Measurements from ENCODE around the gene CLIC4. TPM values are rescaled to one million over a fixed set of nuclear protein-coding genes. Genes with fewer than 3 reads are reported as not detected.

The CLIC4 gene
- total and polyA plus RNA-seq, 9 of the 15 experiments (the other 6 are each of a cell fraction or from before 2014, with no cell fraction given): 16.0 to 67.5 (median 38.4) TPM

- TF ChIP-seq, protein P1, sequence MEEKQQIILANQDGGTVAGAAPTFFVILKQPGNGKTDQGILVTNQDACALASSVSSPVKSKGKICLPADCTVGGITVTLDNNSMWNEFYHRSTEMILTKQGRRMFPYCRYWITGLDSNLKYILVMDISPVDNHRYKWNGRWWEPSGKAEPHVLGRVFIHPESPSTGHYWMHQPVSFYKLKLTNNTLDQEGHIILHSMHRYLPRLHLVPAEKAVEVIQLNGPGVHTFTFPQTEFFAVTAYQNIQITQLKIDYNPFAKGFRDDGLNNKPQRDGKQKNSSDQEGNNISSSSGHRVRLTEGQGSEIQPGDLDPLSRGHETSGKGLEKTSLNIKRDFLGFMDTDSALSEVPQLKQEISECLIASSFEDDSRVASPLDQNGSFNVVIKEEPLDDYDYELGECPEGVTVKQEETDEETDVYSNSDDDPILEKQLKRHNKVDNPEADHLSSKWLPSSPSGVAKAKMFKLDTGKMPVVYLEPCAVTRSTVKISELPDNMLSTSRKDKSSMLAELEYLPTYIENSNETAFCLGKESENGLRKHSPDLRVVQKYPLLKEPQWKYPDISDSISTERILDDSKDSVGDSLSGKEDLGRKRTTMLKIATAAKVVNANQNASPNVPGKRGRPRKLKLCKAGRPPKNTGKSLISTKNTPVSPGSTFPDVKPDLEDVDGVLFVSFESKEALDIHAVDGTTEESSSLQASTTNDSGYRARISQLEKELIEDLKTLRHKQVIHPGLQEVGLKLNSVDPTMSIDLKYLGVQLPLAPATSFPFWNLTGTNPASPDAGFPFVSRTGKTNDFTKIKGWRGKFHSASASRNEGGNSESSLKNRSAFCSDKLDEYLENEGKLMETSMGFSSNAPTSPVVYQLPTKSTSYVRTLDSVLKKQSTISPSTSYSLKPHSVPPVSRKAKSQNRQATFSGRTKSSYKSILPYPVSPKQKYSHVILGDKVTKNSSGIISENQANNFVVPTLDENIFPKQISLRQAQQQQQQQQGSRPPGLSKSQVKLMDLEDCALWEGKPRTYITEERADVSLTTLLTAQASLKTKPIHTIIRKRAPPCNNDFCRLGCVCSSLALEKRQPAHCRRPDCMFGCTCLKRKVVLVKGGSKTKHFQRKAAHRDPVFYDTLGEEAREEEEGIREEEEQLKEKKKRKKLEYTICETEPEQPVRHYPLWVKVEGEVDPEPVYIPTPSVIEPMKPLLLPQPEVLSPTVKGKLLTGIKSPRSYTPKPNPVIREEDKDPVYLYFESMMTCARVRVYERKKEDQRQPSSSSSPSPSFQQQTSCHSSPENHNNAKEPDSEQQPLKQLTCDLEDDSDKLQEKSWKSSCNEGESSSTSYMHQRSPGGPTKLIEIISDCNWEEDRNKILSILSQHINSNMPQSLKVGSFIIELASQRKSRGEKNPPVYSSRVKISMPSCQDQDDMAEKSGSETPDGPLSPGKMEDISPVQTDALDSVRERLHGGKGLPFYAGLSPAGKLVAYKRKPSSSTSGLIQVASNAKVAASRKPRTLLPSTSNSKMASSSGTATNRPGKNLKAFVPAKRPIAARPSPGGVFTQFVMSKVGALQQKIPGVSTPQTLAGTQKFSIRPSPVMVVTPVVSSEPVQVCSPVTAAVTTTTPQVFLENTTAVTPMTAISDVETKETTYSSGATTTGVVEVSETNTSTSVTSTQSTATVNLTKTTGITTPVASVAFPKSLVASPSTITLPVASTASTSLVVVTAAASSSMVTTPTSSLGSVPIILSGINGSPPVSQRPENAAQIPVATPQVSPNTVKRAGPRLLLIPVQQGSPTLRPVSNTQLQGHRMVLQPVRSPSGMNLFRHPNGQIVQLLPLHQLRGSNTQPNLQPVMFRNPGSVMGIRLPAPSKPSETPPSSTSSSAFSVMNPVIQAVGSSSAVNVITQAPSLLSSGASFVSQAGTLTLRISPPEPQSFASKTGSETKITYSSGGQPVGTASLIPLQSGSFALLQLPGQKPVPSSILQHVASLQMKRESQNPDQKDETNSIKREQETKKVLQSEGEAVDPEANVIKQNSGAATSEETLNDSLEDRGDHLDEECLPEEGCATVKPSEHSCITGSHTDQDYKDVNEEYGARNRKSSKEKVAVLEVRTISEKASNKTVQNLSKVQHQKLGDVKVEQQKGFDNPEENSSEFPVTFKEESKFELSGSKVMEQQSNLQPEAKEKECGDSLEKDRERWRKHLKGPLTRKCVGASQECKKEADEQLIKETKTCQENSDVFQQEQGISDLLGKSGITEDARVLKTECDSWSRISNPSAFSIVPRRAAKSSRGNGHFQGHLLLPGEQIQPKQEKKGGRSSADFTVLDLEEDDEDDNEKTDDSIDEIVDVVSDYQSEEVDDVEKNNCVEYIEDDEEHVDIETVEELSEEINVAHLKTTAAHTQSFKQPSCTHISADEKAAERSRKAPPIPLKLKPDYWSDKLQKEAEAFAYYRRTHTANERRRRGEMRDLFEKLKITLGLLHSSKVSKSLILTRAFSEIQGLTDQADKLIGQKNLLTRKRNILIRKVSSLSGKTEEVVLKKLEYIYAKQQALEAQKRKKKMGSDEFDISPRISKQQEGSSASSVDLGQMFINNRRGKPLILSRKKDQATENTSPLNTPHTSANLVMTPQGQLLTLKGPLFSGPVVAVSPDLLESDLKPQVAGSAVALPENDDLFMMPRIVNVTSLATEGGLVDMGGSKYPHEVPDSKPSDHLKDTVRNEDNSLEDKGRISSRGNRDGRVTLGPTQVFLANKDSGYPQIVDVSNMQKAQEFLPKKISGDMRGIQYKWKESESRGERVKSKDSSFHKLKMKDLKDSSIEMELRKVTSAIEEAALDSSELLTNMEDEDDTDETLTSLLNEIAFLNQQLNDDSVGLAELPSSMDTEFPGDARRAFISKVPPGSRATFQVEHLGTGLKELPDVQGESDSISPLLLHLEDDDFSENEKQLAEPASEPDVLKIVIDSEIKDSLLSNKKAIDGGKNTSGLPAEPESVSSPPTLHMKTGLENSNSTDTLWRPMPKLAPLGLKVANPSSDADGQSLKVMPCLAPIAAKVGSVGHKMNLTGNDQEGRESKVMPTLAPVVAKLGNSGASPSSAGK (IDR thresholded peaks at IDR 0.05): no peak
- TF ChIP-seq ZNF445 (CRISPR knock-in tag; IDR thresholded peaks at IDR 0.05; ENCODE audit: low read depth): no peak
- TF ChIP-seq, protein P2, sequence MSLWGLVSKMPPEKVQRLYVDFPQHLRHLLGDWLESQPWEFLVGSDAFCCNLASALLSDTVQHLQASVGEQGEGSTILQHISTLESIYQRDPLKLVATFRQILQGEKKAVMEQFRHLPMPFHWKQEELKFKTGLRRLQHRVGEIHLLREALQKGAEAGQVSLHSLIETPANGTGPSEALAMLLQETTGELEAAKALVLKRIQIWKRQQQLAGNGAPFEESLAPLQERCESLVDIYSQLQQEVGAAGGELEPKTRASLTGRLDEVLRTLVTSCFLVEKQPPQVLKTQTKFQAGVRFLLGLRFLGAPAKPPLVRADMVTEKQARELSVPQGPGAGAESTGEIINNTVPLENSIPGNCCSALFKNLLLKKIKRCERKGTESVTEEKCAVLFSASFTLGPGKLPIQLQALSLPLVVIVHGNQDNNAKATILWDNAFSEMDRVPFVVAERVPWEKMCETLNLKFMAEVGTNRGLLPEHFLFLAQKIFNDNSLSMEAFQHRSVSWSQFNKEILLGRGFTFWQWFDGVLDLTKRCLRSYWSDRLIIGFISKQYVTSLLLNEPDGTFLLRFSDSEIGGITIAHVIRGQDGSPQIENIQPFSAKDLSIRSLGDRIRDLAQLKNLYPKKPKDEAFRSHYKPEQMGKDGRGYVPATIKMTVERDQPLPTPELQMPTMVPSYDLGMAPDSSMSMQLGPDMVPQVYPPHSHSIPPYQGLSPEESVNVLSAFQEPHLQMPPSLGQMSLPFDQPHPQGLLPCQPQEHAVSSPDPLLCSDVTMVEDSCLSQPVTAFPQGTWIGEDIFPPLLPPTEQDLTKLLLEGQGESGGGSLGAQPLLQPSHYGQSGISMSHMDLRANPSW (CRISPR knock-in tag; IDR thresholded peaks at IDR 0.05): no peak
Measured at GRCh38 chr1:24762133-24762676, 17.0 kb downstream of the CLIC4 start (continued).

Data from K562 (cell line).